ENCODE results near the gene IL24. TPM values are rescaled to one million over a fixed set of nuclear protein-coding genes. Genes with fewer than 3 reads are reported as not detected.

IL24 gene
- total and polyA plus RNA-seq, 10 of the 15 experiments (the other 5 are each of a cell fraction or from before 2014, with no cell fraction given), result 0.05 to 19.8 (median 0.35) TPM; not detected in 1

DNA sequence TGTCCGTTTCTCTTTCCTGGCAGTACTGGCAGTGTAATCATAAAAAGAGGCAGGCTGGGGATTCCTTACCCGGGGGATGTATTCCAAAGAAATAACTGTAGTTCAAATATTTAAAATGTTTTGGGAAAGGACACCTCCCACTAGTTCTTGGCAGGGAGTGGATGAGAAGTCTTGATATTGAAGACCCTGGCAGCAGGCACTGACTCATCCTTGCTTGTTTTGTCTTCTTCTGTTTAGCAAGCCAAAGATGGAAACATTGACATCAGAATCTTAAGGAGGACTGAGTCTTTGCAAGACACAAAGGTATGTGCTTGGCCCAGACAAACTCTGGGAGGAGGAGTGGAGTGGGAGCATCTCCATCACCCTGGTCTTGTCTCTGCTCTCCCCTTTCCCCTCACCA lies 31.2 kb upstream of the IL24 start:
- H3K27ac ChIP-seq (ENCODE audit: control insufficient read depth, insufficient read depth), result no peak overlapping the region
- ChIA-PET RAD21 (ENCODE audit: unreplicated experiment) (interaction anchor here (0.9 to 2.5 kb wide), 5 partner anchors 27 to 131 kb away, joined by 3 to 6 read pairs (median 3); no protein-coding TSS in a partner anchor), CTCF (interaction anchor here (1.3 to 7.3 kb wide), 13 partner anchors 9 to 116 kb away, joined by 3 to 100 read pairs (median 9); no protein-coding TSS in a partner anchor), POLR2A (no interaction called here), SMC1A (ENCODE audit: uncharacterized antibody, unreplicated experiment) (interaction anchor here (2.4 to 3.9 kb wide), 5 partner anchors 13 to 117 kb away, joined by 13 to 23 read pairs (median 16); no protein-coding TSS in a partner anchor)
- in situ Hi-C loops (cut with MboI) (loop anchor here (5.0 kb wide), 1 partner anchor 116 kb away; no protein-coding TSS in a partner anchor), intact Hi-C loops (cut with micrococcal nuclease; ENCODE audit: unreplicated experiment) (no loop called here)
- H3K4me3 ChIP-seq, result no peak overlapping the region
- no peaks in the 10 kb centered on the region for H4K20me1 ChIP-seq (ENCODE audit: control insufficient read depth, insufficient read depth)
- H3K36me3 ChIP-seq (ENCODE audit: control insufficient read depth in 2 of 2, insufficient read depth in 2 of 2, low read length in 1 of 2), result no peaks in the 10 kb centered on the region
- DNase-seq (ENCODE audit: low read depth, low spot score), result no peak
- H3K9me3 ChIP-seq (replicated peaks; ENCODE audit: control insufficient read depth, insufficient read depth, low read length), result no peaks in the 10 kb centered on the region
- ATAC-seq, result no peak
- peaks cover 0 to 2% of the 10 kb centered on the region in 2 experiments; a peak in 1 of 4 replicates for H3K27me3 ChIP-seq (replicated peaks in 1 of 2; ENCODE audit: control insufficient read depth in 2 of 2, insufficient read depth in 2 of 2, low read length in 1 of 2)
- no peaks in the 10 kb centered on the region for H3K4me1 ChIP-seq (ENCODE audit: control insufficient read depth, insufficient read depth, low read length)
- BruUV-seq (replicated peaks), result no TSS peak
- H3K79me2 ChIP-seq (ENCODE audit: control insufficient read depth, insufficient read depth, low read length), result no peaks in the 10 kb centered on the region
- FAIRE-seq, result no peak
- H3K9ac ChIP-seq (ENCODE audit: control insufficient read depth, insufficient read depth, low read length), result no peak overlapping the region
- WGBS (ENCODE audit: insufficient coverage, insufficient replicate concordance, low lambda C conversion rate, missing lambda C conversion rate), result 58% methylated on average over 2 of the region's 2 CpGs
- TF ChIP-seq MEF2A (IDR thresholded peaks at IDR 0.05; ENCODE audit: insufficient read depth, low read depth, low read length), result no peak
- no peak for TF ChIP-seq ZNF384 (IDR thresholded peaks at IDR 0.05; ENCODE audit: borderline replicate concordance, low read depth, low read length)
- no peak for TF ChIP-seq ETV6 (conservative IDR thresholded peaks at IDR 0.05 in 1 of 2, IDR thresholded peaks at IDR 0.05 in 1 of 2; ENCODE audit: borderline replicate concordance in 1 of 2, low read depth in 1 of 2)
- TF ChIP-seq ZNF24 (IDR thresholded peaks at IDR 0.05), result no peak
- TF ChIP-seq HDGF (IDR thresholded peaks at IDR 0.05), result no peak
- TF ChIP-seq, protein P1, sequence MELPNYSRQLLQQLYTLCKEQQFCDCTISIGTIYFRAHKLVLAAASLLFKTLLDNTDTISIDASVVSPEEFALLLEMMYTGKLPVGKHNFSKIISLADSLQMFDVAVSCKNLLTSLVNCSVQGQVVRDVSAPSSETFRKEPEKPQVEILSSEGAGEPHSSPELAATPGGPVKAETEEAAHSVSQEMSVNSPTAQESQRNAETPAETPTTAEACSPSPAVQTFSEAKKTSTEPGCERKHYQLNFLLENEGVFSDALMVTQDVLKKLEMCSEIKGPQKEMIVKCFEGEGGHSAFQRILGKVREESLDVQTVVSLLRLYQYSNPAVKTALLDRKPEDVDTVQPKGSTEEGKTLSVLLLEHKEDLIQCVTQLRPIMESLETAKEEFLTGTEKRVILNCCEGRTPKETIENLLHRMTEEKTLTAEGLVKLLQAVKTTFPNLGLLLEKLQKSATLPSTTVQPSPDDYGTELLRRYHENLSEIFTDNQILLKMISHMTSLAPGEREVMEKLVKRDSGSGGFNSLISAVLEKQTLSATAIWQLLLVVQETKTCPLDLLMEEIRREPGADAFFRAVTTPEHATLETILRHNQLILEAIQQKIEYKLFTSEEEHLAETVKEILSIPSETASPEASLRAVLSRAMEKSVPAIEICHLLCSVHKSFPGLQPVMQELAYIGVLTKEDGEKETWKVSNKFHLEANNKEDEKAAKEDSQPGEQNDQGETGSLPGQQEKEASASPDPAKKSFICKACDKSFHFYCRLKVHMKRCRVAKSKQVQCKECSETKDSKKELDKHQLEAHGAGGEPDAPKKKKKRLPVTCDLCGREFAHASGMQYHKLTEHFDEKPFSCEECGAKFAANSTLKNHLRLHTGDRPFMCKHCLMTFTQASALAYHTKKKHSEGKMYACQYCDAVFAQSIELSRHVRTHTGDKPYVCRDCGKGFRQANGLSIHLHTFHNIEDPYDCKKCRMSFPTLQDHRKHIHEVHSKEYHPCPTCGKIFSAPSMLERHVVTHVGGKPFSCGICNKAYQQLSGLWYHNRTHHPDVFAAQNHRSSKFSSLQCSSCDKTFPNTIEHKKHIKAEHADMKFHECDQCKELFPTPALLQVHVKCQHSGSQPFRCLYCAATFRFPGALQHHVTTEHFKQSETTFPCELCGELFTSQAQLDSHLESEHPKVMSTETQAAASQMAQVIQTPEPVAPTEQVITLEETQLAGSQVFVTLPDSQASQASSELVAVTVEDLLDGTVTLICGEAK (IDR thresholded peaks at IDR 0.05; ENCODE audit: borderline replicate concordance), result no peak
- TF ChIP-seq MTA2 (IDR thresholded peaks at IDR 0.05; ENCODE audit: low read depth), result no peak
- TF ChIP-seq ZSCAN29 (IDR thresholded peaks at IDR 0.05), result no peak
- no peak for TF ChIP-seq CHD4 (IDR thresholded peaks at IDR 0.05)
- no peak for TF ChIP-seq SPI1 (IDR thresholded peaks at IDR 0.05; ENCODE audit: borderline replicate concordance, insufficient read depth, low read depth, low read length)
- TF ChIP-seq SMAD5 (IDR thresholded peaks at IDR 0.05; ENCODE audit: low read depth), result no peak
- no peak for TF ChIP-seq SMC3 (IDR thresholded peaks at IDR 0.05; ENCODE audit: borderline replicate concordance, low read length)
- TF ChIP-seq TAF1 (IDR thresholded peaks at IDR 0.05; ENCODE audit: borderline replicate concordance, low read depth, low read length), result no peak
- TF ChIP-seq TCF12 (IDR thresholded peaks at IDR 0.05; ENCODE audit: low read depth, low read length), result no peak
- no peak for TF ChIP-seq NR2C1 (IDR thresholded peaks at IDR 0.05)
- no peak for TF ChIP-seq IRF4 (IDR thresholded peaks at IDR 0.05; ENCODE audit: low read depth, low read length)
- no peak overlapping the region for H2AFZ ChIP-seq (ENCODE audit: control insufficient read depth, low read depth, low read length)
- H3K4me2 ChIP-seq (ENCODE audit: control insufficient read depth, insufficient read depth), result no peak overlapping the region
